SK-N-MC (cell line): Measurements from ENCODE around the gene BSN.

Source experiments
- EZH2 ChIP-seq: fragments of 200-600 bp; sonication (generic); IDR thresholded peaks from one replicate; pipeline ENCODE4 v1.6.1; 2017; ENCODE audit warnings: antibody characterized with exemption
- POLR2AphosphoS5 ChIP-seq: IDR thresholded peaks from 2 replicates; pipeline ENCODE4 v1.6.1; 2012; ENCODE audit warnings: mild to moderate bottlenecking, low read depth, low read length, borderline replicate concordance

DNA sequence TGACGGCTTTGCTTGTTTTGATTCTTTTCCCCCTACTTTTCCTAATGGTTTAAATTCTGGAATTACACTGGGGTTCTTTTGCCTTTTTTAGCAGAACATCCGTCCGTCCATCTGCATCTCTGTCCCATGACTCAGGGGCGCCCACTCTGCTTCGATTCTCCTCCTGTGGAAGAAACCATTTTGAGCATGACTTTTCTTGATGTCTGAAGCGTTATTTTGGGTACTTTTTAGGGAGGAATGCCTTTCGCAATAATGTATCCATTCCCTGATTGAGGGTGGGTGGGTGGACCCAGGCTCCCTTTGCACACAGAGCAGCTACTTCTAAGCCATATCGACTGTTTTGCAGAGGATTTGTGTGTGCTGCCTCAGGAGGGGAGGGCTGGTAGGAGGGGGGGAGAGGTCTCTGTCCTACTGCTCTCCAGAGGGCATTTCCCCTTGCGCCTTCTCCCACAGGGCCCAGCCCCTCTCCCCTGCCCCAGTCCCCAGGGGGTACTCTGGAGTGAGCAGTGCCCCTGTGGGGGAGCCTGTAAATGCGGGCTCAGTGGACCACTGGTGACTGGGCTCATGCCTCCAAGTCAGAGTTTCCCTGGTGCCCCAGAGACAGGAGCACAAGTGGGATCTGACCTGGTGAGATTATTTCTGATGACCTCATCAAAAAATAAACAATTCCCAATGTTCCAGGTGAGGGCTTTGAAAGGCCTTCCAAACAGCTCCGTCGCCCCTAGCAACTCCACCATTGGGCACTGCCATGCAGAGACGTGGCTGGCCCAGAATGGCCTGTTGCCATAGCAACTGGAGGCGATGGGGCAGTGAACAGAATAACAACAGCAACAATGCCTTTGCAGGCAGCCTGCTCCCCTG lies 19.5 kb upstream of the BSN start:
- TF ChIP-seq POLR2AphosphoS5 (no peak), EZH2 (no peak)
